Peyer's patch (tissue), 4 donors: ENCODE measurements around the gene JUN.

ENCODE experiments used
- POLR2A ChIP-seq, 2 donors: fragments of 450-650 bp; IDR thresholded peaks; one replicate each; pipeline ENCODE4 v1.5.1; 2017; ENCODE audit warnings: antibody characterized with exemption in 2 of 2, mild to moderate bottlenecking in 2 of 2, moderate library complexity in 2 of 2
- TF ChIP-seq, protein P1 (sequence below), 6 experiments: fragments of 450-650 bp in 4 of 6; fragments of 200-600 bp in 2 of 6; sonication (generic) in 1 of 6; IDR thresholded peaks; one replicate each; pipeline ENCODE4 v1.5.1; 2017 to 2019; ENCODE audit warnings: antibody characterized with exemption in 6 of 6, mild to moderate bottlenecking in 3 of 6, moderate library complexity in 1 of 6

GRCh38 chr1:58739856-58740466, 43.9 kb downstream of the JUN start:
- TF ChIP-seq, protein P1, sequence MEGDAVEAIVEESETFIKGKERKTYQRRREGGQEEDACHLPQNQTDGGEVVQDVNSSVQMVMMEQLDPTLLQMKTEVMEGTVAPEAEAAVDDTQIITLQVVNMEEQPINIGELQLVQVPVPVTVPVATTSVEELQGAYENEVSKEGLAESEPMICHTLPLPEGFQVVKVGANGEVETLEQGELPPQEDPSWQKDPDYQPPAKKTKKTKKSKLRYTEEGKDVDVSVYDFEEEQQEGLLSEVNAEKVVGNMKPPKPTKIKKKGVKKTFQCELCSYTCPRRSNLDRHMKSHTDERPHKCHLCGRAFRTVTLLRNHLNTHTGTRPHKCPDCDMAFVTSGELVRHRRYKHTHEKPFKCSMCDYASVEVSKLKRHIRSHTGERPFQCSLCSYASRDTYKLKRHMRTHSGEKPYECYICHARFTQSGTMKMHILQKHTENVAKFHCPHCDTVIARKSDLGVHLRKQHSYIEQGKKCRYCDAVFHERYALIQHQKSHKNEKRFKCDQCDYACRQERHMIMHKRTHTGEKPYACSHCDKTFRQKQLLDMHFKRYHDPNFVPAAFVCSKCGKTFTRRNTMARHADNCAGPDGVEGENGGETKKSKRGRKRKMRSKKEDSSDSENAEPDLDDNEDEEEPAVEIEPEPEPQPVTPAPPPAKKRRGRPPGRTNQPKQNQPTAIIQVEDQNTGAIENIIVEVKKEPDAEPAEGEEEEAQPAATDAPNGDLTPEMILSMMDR (IDR thresholded peaks at IDR 0.05) = peak; percentile 57 to 95 (median 89)
- no peak for TF ChIP-seq POLR2A (IDR thresholded peaks at IDR 0.05)
